NCI-H2029 treated with DMSO at 0.1 percent for 48 hours (cell line): ENCODE measurements around the gene LHFPL2.

Source experiments
- DNase-seq: peaks from one replicate; lab custom pipeline; 2025; lab: John Stamatoyannopoulos, UW

The LHFPL2 gene

GRCh38 chr5:78519198-78519941, 129.2 kb downstream of the LHFPL2 start:
- DNase-seq: no peak

DNA sequence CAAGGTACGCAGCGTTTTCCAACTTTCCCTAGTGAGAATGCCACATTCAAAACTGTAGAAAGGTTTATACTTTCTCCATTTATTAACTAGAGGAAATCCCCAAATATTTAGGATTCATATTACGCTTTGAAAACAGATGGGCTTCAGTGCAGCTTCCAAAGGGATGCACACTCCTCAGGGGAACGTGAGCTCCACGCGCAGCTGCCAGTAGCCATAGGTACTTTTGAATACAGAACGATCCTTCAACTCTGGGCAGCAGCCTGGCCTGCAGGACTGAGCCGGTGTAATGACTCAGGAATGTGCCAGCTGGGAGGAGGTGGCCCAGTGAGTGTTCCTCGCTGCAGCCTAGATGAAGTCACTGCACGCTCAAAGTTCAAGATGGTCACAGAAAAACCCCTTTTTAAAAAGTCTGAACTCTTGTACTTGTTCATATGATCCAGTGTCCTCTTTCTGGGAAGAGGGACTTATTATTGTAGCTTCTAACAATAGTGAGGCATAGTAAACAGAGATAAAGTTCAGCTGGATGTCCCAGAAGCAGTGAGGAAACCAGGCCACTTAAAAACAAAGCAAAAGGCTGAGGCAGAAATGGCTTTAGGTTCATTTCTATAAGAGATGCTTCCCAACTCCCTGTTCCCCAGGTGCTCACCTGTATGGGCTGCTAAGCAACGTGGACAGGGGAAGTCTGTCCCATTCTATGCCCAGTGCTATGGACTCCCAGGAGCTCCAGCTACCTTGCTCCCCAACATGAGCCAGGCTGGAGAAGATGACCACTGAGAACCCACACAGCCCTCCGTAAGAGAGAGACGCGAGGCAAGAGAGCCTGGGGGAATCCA, 130.0 kb downstream of the LHFPL2 start:
- no peak for DNase-seq

- no peak for DNase-seq
Measured at GRCh38 chr5:78515670-78516069, 132.9 kb downstream of the LHFPL2 start.

DNA sequence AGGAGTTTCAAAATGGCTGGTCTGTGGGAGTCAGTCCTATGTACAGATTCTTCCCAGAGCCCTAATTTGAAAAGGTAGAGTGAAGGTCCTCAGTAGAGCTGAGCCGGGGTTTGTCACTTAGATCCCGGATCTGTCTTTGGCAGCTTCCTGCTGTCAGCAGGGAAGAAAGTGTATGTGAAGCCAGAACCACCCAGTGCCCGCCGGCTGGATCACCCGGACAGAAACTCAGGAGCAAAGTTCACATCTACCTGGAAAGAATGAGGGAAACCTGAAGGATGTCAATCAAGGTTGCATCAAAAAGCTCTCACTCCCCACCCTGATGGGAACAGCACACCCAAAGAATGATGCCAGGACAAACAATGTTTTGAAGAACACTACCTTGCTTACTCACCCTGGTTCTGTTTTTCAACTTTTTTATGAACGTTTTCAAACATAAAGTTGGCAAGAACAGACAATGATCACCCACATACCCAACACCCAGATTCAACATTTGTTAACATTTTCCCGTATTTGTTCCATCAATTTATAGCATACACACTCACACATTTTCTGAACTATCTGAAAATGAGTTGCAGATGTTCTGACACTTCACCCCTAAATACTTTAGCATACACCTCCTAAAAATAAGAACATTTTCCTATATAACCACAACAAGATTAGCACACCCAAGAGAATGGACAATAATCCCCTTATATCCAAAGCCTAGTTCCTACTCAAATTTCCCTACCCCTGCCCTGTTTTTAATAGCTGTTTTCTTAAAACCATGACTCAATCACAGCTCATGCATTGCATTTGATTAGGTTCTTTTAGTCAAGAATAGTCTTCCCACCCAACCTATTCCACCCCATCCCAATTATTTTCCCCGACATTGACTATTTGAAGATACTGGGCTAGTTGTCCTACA, 133.9 kb downstream of the LHFPL2 start:
- DNase-seq: no peak

- no peak for DNase-seq
Measured at GRCh38 chr5:78513441-78513840, 135.1 kb downstream of the LHFPL2 start.

DNA sequence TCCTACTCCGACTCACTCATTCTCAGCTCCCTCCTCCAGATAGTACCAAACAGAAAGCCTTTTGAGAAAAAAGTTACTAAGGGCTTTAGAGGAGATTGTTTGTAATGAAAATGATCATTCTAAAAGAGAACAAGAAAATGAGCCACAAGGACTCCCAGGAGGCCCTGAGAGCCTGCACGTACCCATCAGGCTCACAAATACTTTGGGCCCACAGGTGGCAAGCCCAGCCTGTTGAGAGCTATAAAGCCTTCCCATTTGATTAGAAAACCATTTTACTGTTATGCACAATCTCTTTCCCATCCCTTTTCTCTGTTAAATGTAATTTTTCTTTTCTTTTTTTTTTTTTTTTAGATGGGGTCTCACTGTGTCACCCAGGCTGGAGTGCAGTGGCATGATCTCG, 136.1 kb downstream of the LHFPL2 start:
- DNase-seq: no peak

GRCh38 chr5:78511121-78511906, 137.3 kb downstream of the LHFPL2 start:
- no peak for DNase-seq

GRCh38 chr5:78509884-78510769, 138.4 kb downstream of the LHFPL2 start:
- peak; percentile 22 for DNase-seq

GRCh38 chr5:78509145-78509865, 139.3 kb downstream of the LHFPL2 start:
- no peak for DNase-seq

- no peak for DNase-seq
Measured at GRCh38 chr5:78508186-78508765, 140.3 kb downstream of the LHFPL2 start.

DNA sequence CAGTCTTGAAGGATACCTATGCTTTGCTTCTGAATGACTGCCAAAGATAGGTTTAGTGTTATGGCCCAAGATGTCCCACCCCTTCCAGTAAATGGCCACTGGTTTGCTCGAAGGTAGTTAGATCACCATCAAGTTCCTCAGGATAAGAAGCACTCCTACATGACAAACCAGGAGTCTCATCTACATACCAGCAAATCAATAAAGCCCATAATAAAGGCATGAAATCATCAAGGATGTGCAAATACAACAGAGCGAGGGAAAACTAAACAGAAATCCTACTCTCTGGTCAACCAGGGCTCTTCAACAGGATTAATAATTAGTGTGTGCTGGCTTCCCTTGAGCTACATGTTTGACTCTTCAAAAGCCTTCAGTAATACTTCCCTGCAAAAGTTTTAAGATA, 141.0 kb downstream of the LHFPL2 start:
- DNase-seq: peak; percentile 35

- no peak for DNase-seq
Measured at GRCh38 chr5:78506261-78507024, 142.1 kb downstream of the LHFPL2 start.

DNA sequence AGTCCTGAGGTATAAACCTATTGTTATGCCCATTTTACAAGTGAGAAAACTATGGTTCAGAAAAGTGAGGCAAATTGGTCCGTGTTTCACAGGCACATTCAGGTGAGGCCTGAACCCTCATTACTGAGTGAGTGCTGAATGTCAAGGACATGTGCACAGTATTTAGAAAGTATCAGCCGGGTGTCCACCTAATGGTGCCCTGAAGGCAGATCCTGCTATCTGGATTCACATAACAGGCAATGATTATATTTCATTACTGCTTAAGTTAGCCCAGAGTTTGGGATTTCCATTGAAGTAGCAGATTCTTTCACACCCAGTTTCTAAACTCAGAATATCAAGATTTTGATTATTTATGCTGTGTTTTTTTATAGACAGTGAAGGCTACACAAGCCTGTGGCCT, 142.7 kb downstream of the LHFPL2 start:
- no peak for DNase-seq

DNA sequence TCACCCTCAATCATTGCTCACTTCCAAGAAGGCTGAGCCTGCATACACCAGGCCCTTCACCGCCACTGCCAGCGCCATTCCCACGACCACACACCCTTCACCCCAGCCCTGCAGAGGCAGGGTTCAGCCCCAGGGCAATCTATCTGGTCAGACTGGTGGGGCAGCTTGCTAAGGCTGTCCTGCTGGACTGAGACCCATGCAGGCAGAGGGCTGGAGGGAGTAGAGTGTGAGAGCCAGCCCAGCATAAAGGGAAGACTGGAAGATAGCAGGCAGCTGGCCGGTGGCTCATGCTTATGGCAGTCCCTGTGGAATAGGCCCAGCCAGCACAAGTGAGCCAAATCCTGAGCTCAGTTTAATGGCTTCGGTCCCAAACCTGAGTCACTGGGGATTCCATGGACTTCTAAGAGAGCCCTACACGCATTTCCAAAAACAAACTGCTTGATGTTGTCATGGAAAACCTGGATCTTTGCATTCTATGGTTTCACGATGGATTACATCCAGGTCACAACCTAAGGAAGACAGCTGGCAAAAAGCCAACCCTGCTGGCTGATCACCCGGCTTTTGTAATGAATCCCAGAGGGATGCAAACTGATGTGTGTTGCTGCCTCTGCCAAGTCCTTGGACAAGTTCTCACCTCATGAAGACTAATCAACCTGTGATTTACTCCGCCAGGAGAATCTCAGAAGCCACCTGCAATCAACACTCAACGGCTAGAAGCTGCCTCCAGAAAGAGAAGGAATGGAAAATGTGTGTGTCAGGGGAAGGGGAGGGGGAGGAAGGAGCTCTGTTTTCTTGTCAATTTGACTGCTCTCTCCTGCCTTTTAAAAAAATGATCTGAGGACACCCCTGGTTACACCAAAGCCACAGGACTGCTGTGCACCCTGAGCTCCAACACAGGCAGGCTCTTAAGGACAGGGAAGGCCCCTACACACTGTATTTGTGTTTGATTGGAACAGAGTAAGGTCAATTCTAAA, 143.6 kb downstream of the LHFPL2 start:
- peak; percentile 90 for DNase-seq

DNA sequence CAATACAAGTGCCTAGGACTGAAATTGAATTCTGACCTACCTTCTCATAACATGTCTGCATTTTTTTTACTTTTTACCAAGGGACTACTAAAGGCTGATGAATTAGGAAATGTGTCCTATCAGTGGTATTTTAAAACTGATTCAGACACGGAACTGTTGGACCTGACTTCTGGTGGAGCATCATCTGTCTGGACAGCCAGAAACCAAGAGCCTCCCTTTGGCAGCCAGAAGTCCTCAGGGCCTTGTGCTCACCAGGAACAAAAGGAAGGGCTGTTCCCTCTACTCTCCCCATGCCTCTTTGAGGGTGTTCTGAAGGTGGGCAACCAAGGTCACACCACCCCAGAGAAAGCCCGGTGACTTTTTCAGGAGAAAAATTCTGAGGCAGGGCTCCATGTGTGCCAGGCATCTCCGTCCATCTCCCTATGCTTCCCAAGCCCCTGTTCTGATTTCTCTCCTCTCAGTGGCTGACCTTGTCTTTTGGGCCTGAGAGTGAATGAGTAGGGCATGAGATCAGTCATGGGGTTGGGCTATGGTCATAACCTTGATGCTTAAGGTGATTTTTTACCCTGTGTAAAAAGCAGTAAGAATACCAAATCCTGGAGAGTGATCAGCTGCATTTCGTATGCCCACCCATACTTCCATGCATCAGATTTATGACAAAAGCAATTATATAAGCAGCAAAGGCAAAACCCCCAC, 144.5 kb downstream of the LHFPL2 start:
- no peak for DNase-seq

- DNase-seq: no peak
Measured at GRCh38 chr5:78501411-78502352, 146.9 kb downstream of the LHFPL2 start.
